Activated gamma-delta T cell treated with anti-CD3 and anti-CD28 coated beads, Interleukin-2, amount 50 U/mL, for 16 hours (primary cell): Measurements from ENCODE around the gene BTK.
A peak's percentile ranks its signal among the peaks of the same experiment; 100 is the strongest.

Experiments used
- DNase-seq: peaks from one replicate; pipeline ENCODE4 v3.0.0-alpha.2; 2020; ENCODE audit warnings: low read depth

BTK gene

GRCh38 chrX:101385795-101386541 is at the start of gene BTK:
TSS of gene BTK (minus strand) at chrX:101386191. CDS start at chrX:101375284, 10,907 bp downstream.
- DNase-seq = no peak

- DNase-seq = no peak
Measured at GRCh38 chrX:101430457-101431078, 44.6 kb upstream of the BTK start.

- DNase-seq = no peak
Measured at GRCh38 chrX:101429934-101430333, 43.9 kb upstream of the BTK start.

- DNase-seq = no peak
Measured at GRCh38 chrX:101427954-101428353, 42.0 kb upstream of the BTK start.

GRCh38 chrX:101419489-101419888 is 33.5 kb upstream of the BTK start:
- no peak for DNase-seq

- peak; percentile 10 for DNase-seq
Measured at GRCh38 chrX:101417981-101418841, 32.2 kb upstream of the BTK start.

GRCh38 chrX:101417190-101417589 is 31.2 kb upstream of the BTK start:
- no peak for DNase-seq

GRCh38 chrX:101416691-101417090 is 30.7 kb upstream of the BTK start:
- DNase-seq = no peak

GRCh38 chrX:101415180-101416145 is 29.5 kb upstream of the BTK start:
- no peak for DNase-seq

- no peak for DNase-seq
Measured at GRCh38 chrX:101411984-101412383, 26.0 kb upstream of the BTK start.

- no peak for DNase-seq
Measured at GRCh38 chrX:101410461-101410860, 24.5 kb upstream of the BTK start.

- DNase-seq = no peak
Measured at GRCh38 chrX:101409043-101409442, 23.1 kb upstream of the BTK start.

GRCh38 chrX:101408532-101408841 is 22.5 kb upstream of the BTK start:
- no peak for DNase-seq

- peak; percentile 73 for DNase-seq
Measured at GRCh38 chrX:101407748-101408531, 21.9 kb upstream of the BTK start, which contains the start of the genes GLA and HNRNPH2. TSS of gene GLA (minus strand) at chrX:101407925. CDS start at chrX:101407903, 22 bp downstream. TSS of gene HNRNPH2 (plus strand) at chrX:101408222. CDS start at chrX:101411989, 3,767 bp downstream.

- DNase-seq = no peak
Measured at GRCh38 chrX:101407167-101407747, 21.3 kb upstream of the BTK start.

GRCh38 chrX:101399825-101400224 is 13.8 kb upstream of the BTK start:
- DNase-seq = no peak

GRCh38 chrX:101398694-101399093 is 12.7 kb upstream of the BTK start:
- DNase-seq = no peak

- no peak for DNase-seq
Measured at GRCh38 chrX:101397779-101398178, 11.8 kb upstream of the BTK start.

- no peak for DNase-seq
Measured at GRCh38 chrX:101395789-101396188, 9.8 kb upstream of the BTK start.

GRCh38 chrX:101394372-101394771 is 8.4 kb upstream of the BTK start:
- DNase-seq = no peak
